IMR-90 (cell line): Measurements from ENCODE around the gene CCM2.

Source experiments
- CHD1 ChIP-seq: IDR thresholded peaks from 2 replicates; pipeline ENCODE4 v1.6.1; 2012; ENCODE audit warnings: low read depth, low read length, improper control_type of control experiment
- CTCF ChIP-seq: conservative IDR thresholded peaks from 2 replicates; pipeline ENCODE4 v1.5.1; 2012; ENCODE audit warnings: mild to moderate bottlenecking, low read depth, low read length, improper control_type of control experiment
- FOS ChIP-seq: fragments of 150-350 bp; IDR thresholded peaks from 2 replicates; pipeline ENCODE4 v1.6.1; 2016; ENCODE audit warnings: low read depth, low read length
- MAFK ChIP-seq: IDR thresholded peaks from 2 replicates; pipeline ENCODE4 v1.6.1; 2012; ENCODE audit warnings: low read depth, low read length, improper control_type of control experiment
- MAZ ChIP-seq: IDR thresholded peaks from 2 replicates; pipeline ENCODE4 v1.6.1; 2012; ENCODE audit warnings: low read depth, mild to moderate bottlenecking, low read length, improper control_type of control experiment, moderate library complexity, borderline replicate concordance
- NFE2L2 ChIP-seq: fragments of 150-350 bp; IDR thresholded peaks from 2 replicates; pipeline ENCODE4 v1.6.1; 2016; ENCODE audit warnings: low read depth, mild to moderate bottlenecking, low read length
- POLR2A ChIP-seq: IDR thresholded peaks from 2 replicates; pipeline ENCODE4 v1.6.1; 2012; ENCODE audit warnings: mild to moderate bottlenecking, low read depth, low read length
- RAD21 ChIP-seq: IDR thresholded peaks from 2 replicates; pipeline ENCODE4 v1.6.1; 2012; ENCODE audit warnings: low read length, improper control_type of control experiment
- SMC3 ChIP-seq: fragments of 150-350 bp; IDR thresholded peaks from 2 replicates; pipeline ENCODE4 v1.6.1; 2016; ENCODE audit warnings: low read depth, mild to moderate bottlenecking, antibody characterized with exemption, low read length, moderate library complexity

GRCh38 chr7:45075871-45076796 is 76.1 kb downstream of the CCM2 start:
- TF ChIP-seq CTCF = no peak
- TF ChIP-seq MAFK = no peak
- TF ChIP-seq CHD1 = no peak
- TF ChIP-seq POLR2A = no peak
- no peak for TF ChIP-seq SMC3
- no peak for TF ChIP-seq MAZ
- no peak for TF ChIP-seq RAD21
- TF ChIP-seq FOS = no peak
- no peak for TF ChIP-seq NFE2L2
